ENCODE data around the gene TRAPPC5.

DNA sequence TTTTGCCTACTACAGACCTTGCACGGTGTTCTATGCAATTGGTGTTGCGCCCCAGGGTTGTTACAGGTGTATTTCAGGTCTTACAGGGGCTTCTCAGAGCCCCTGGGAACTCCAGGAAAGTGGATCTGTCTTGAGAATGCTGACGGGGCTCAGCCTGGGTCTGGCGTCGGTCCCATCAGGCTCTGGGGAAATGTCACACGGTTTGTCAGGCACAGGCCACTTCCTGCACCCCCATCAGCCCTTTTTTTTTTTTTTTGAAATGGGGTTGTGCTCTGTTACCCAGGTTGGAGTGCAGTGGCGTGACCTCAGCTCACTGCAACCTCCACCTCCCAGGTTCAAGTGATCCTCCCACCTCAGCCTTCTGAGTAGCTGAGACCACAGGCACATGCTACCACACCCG, 38.0 kb downstream of the TRAPPC5 start:
- no peak for TF ChIP-seq CTCF (IDR thresholded peaks at IDR 0.05)
- TF ChIP-seq POLR2A (IDR thresholded peaks at IDR 0.05) = no peak

Measured in thyroid gland (tissue), 4 donors.